HG03045 (cell line): ENCODE data around the gene ECHS1.
"Not testable (repeated sequence)": the region's sequence is repeated elsewhere in the genome, so short reads cannot be mapped to it uniquely, and the experiment has no call there.

Source experiments
- ATAC-seq: cut with Tn5 transposase; IDR thresholded peaks from one replicate; pipeline ENCODE4 v1.9.1; 2021; ENCODE audit warnings: mild to moderate bottlenecking, moderate library complexity; ENCODE audit not compliant: unreplicated experiment

ECHS1 gene

GRCh38 chr10:133400624-133401424 lies 27.7 kb upstream of the ECHS1 start:
- ATAC-seq: peak; percentile 59

GRCh38 chr10:133399123-133399601 lies 26.0 kb upstream of the ECHS1 start:
- no peak for ATAC-seq

GRCh38 chr10:133397938-133398337 lies 24.8 kb upstream of the ECHS1 start:
- ATAC-seq: no peak

- no peak for ATAC-seq
Measured at GRCh38 chr10:133396035-133396624, 23.0 kb upstream of the ECHS1 start.

- ATAC-seq: no peak
Measured at GRCh38 chr10:133394801-133395221, 21.7 kb upstream of the ECHS1 start.

GRCh38 chr10:133394064-133394663 lies 21.0 kb upstream of the ECHS1 start, which contains the start of gene MTG1:
Gene MTG1 (plus strand): TSS chr10:133394157. CDS start chr10:133394221, 64 bp downstream.
- peak; percentile 81 for ATAC-seq

- ATAC-seq: no peak
Measured at GRCh38 chr10:133393401-133394063, 20.4 kb upstream of the ECHS1 start.

GRCh38 chr10:133391761-133392518 lies 18.8 kb upstream of the ECHS1 start:
- no peak for ATAC-seq

GRCh38 chr10:133391249-133391635 lies 18.1 kb upstream of the ECHS1 start:
- ATAC-seq: no peak

- no peak for ATAC-seq
Measured at GRCh38 chr10:133390597-133391248, 17.6 kb upstream of the ECHS1 start.

- peak; percentile 80 for ATAC-seq
Measured at GRCh38 chr10:133388973-133389818, 16.0 kb upstream of the ECHS1 start.

GRCh38 chr10:133388236-133388972 lies 15.2 kb upstream of the ECHS1 start:
- ATAC-seq: peak; percentile 8

- ATAC-seq: not testable (repeated sequence)
Measured at GRCh38 chr10:133386951-133387350, 13.8 kb upstream of the ECHS1 start.

GRCh38 chr10:133385214-133385613 lies 12.1 kb upstream of the ECHS1 start:
- ATAC-seq: no peak

- no peak for ATAC-seq
Measured at GRCh38 chr10:133384071-133384470, 10.9 kb upstream of the ECHS1 start.

GRCh38 chr10:133383551-133383950 lies 10.4 kb upstream of the ECHS1 start:
- no peak for ATAC-seq

- ATAC-seq: no peak
Measured at GRCh38 chr10:133381036-133381435, 7.9 kb upstream of the ECHS1 start.
